Heart left ventricle (tissue), 13 donors: ENCODE measurements around the gene FGF14.

ENCODE experiments used
- CTCF ChIP-seq, 12 donors: fragments of 200-600 bp; sonication (generic) in 4 of 12; IDR thresholded peaks; one replicate each; pipeline versions ENCODE4 v1.5.0 to v1.8.0; 2018 to 2022; ENCODE audit warnings: antibody characterized with exemption in 12 of 12, mild to moderate bottlenecking in 5 of 12
- POLR2A ChIP-seq, 2 donors: fragments of 450-650 bp; IDR thresholded peaks; one replicate each; pipeline ENCODE4 v1.6.1; 2017; ENCODE audit warnings: antibody characterized with exemption in 2 of 2, mild to moderate bottlenecking in 2 of 2, moderate library complexity in 2 of 2
- donor health status: ischemic (EF 13 %, LVEDD 7.1; RV severe dilation, severe dysfunction).
- donor health status: DM: no; HTN: yes; CAD: no.
- donor health status: DM: no; HTN: no; CAD: no.
- donor health status: ischemic (EF 25% LVEDD 6.9; RV normal size, moderate dysfunction).
- donor health status: ischemic (EF 25% LVEDD 5.7; RV mildly dilated, moderate dysfunction).
- donor health status: ischemic (EF 35%, LVEDD 5.7; RV mildly dilated, moderate dysfunction).
- donor health status: nonischemic (EF 11% LVEDD 7.7; RV severe dilation, severe dysfunction).
- donor health status: DM: yes; HTN: yes; CAD: no.
- donor health status: PGD.
- donor health status: ischemic (EF 29% LVEDD 5.4; RV normal size, mild dysfunction).
- donor health status: nonischemic (EF 23%, LVEDD 6.1; RV moderate dilation, normal function).

DNA sequence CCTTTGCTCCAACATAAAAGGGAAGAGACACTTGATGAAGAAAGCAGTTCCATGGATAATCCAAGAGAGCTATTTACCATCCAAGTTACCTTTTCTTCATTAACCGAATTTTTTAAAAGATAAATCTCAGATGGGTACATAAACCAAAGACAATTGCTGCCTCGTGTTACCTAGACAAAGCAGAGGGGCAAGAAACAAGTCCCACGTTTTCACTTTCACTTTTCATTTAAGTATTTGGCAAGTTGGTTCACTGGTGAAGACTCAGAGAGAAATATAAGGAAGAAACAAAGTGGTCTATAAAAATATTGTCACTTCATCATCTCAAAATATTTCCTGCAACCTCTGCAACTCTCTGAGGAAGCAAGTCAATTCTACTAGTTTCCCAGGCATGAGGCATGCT lies 446.1 kb downstream of the FGF14 start:
- TF ChIP-seq CTCF (IDR thresholded peaks at IDR 0.05) (no peak), POLR2A (IDR thresholded peaks at IDR 0.05) (no peak)
